ENCODE results near the gene ATXN2.

ATXN2 gene

GRCh38 chr12:111417784-111418593 is 181.1 kb downstream of the ATXN2 start:
- no peak overlapping the region for H3K4me3 ChIP-seq (replicated peaks; ENCODE audit: low read depth, low read length)
- no peak for DNase-seq (ENCODE audit: low read depth)
- no peak for TF ChIP-seq CTCF (IDR thresholded peaks at IDR 0.05; ENCODE audit: low read length, missing control alignments)

- no peak for DNase-seq (ENCODE audit: low read depth)
- TF ChIP-seq CTCF (IDR thresholded peaks at IDR 0.05; ENCODE audit: low read length, missing control alignments) = no peak
Observed at GRCh38 chr12:111417290-111417689, 181.8 kb downstream of the ATXN2 start.

GRCh38 chr12:111414711-111415252 is 184.3 kb downstream of the ATXN2 start:
- no peak overlapping the region for H3K4me3 ChIP-seq (replicated peaks; ENCODE audit: low read depth, low read length)
- no peak for TF ChIP-seq CTCF (IDR thresholded peaks at IDR 0.05; ENCODE audit: low read length, missing control alignments)

More at GRCh38 chr12:111417290-111417689, 181.8 kb downstream of the ATXN2 start:
- no peak overlapping the region for H3K4me3 ChIP-seq (replicated peaks; ENCODE audit: low read depth, low read length)

GRCh38 chr12:111413442-111414086 is 185.6 kb downstream of the ATXN2 start:
- no peak overlapping the region for H3K4me3 ChIP-seq (replicated peaks; ENCODE audit: low read depth, low read length)
- TF ChIP-seq CTCF (IDR thresholded peaks at IDR 0.05; ENCODE audit: low read length, missing control alignments) = no peak
- peak; percentile 62 for DNase-seq (ENCODE audit: low read depth)

More at GRCh38 chr12:111414711-111415252, 184.3 kb downstream of the ATXN2 start:
- no peak for DNase-seq (ENCODE audit: low read depth)

GRCh38 chr12:111412830-111413441 is 186.2 kb downstream of the ATXN2 start:
- no peak overlapping the region for H3K4me3 ChIP-seq (replicated peaks; ENCODE audit: low read depth, low read length)
- peak; percentile 44 for DNase-seq (ENCODE audit: low read depth)

More at GRCh38 chr12:111412830-111413441, 186.2 kb downstream of the ATXN2 start:
- TF ChIP-seq CTCF (IDR thresholded peaks at IDR 0.05; ENCODE audit: low read length, missing control alignments) = no peak
